GM06990 (cell line): ENCODE results near the gene ZFAND2A.
"Not testable (repeated sequence)": the region's sequence is repeated elsewhere in the genome, so short reads cannot be mapped to it uniquely, and the experiment has no call there.

Experiments used
- DNase-seq: peaks from one replicate; pipeline ENCODE4 v3.0.0-alpha.2; 2011; ENCODE audit not compliant: insufficient read length; ENCODE audit errors: extremely low read depth
- H3K27me3 ChIP-seq: replicated peaks from 2 replicates; pipeline ENCODE4 v1.6.0; 2011; ENCODE audit warnings: low read length; ENCODE audit not compliant: control insufficient read depth, insufficient read depth
- H3K36me3 ChIP-seq: 2 replicates; pipeline ENCODE4 v1.5.1; 2011; ENCODE audit warnings: low read length; ENCODE audit not compliant: control insufficient read depth, insufficient read depth
- H3K4me3 ChIP-seq: replicated peaks from 2 replicates; pipeline ENCODE4 v1.5.1; 2011; ENCODE audit warnings: low read depth, mild to moderate bottlenecking, control low read depth, low read length
- CTCF ChIP-seq: IDR thresholded peaks from 2 replicates; pipeline ENCODE4 v1.5.1; 2011; ENCODE audit warnings: low read length, control low read depth, mild to moderate bottlenecking, inconsistent platforms; ENCODE audit not compliant: insufficient read depth, poor library complexity, severe bottlenecking

ZFAND2A gene

GRCh38 chr7:1159891-1160669, at the start of gene ZFAND2A:
Gene ZFAND2A (minus strand): TSS chr7:1160196. CDS start chr7:1158212, 1,984 bp downstream.
- Histone ChIP-seq H3K4me3 (peak within 1 kb of the TSS; percentile 100), H3K36me3 (peaks cover 16% of the 10 kb centered on the region), H3K27me3 (no peaks in the 10 kb centered on the region)
- DNase-seq: peak; percentile 99
- no peak for TF ChIP-seq CTCF

GRCh38 chr7:1209097-1209496, 49.1 kb upstream of the ZFAND2A start:
- H3K4me3 ChIP-seq: no peak overlapping the region
- no peaks in the 10 kb centered on the region; the same call in none of the 2 replicates for H3K27me3 ChIP-seq
- H3K36me3 ChIP-seq: no peaks in the 10 kb centered on the region
- no peak for TF ChIP-seq CTCF
- no peak for DNase-seq

- DNase-seq, H3K27me3 ChIP-seq, H3K36me3 ChIP-seq, H3K4me3 ChIP-seq: not testable (repeated sequence)
These were observed 45.7 kb upstream of the ZFAND2A start for GRCh38 chr7:1205742-1206141.

- no peak for DNase-seq
- Histone ChIP-seq H3K36me3 (no peaks in the 10 kb centered on the region), H3K27me3 (no peaks in the 10 kb centered on the region; the same call in 1 of the 2 replicates), H3K4me3 (no peak overlapping the region)
- no peak for TF ChIP-seq CTCF
These were observed 44.6 kb upstream of the ZFAND2A start for GRCh38 chr7:1204460-1205140.

- not testable (repeated sequence) for H3K27me3 ChIP-seq, H3K4me3 ChIP-seq, DNase-seq, H3K36me3 ChIP-seq
These were observed 42.9 kb upstream of the ZFAND2A start for GRCh38 chr7:1202914-1203313.

- DNase-seq: no peak
- TF ChIP-seq CTCF: no peak
- H3K27me3 ChIP-seq: no peaks in the 10 kb centered on the region
- no peak overlapping the region for H3K4me3 ChIP-seq
- no peaks in the 10 kb centered on the region for H3K36me3 ChIP-seq
These were observed 41.9 kb upstream of the ZFAND2A start for GRCh38 chr7:1201916-1202315.
